Activated CD4-positive, alpha-beta T cell treated with anti-CD3 and anti-CD28 coated beads for 36 hours (primary cell): ENCODE data around the gene NINL. TPM values are rescaled to one million over a fixed set of nuclear protein-coding genes. Genes with fewer than 3 reads are reported as not detected.

Experiments
- ATAC-seq: fragments of 200-7000 bp; cut with Tn5 transposase; one replicate; pipeline ENCODE4 v1.10.0; 2021; ENCODE audit warnings: mild to moderate bottlenecking, moderate library complexity
- CTCF ChIA-PET: fragments of 350-600 bp; sonication (Branson Sonifier 250); formaldehyde crosslinking; loops from one replicate; lab custom pipeline; 2021; ENCODE audit warnings: antibody characterized with exemption; lab: Charles Lee
- POLR2A ChIA-PET: fragments of 350-600 bp; sonication (Branson Sonifier 250); formaldehyde crosslinking; loops from one replicate; lab custom pipeline; 2021; ENCODE audit warnings: antibody characterized with exemption, inconsistent platforms; lab: Charles Lee
- DNase-seq: peaks from one replicate; pipeline ENCODE4 v3.0.0-alpha.2; 2020
- H3K27ac Mint-ChIP-seq: one replicate; pipeline ENCODE4 v1.8.0; 2021; ENCODE audit warnings: mixed read lengths
- H3K27me3 Mint-ChIP-seq: one replicate; pipeline ENCODE4 v1.8.0; 2021; ENCODE audit warnings: mixed read lengths
- H3K36me3 Mint-ChIP-seq: one replicate; pipeline ENCODE4 v1.8.0; 2021; ENCODE audit warnings: low read depth, mixed read lengths
- H3K4me1 Mint-ChIP-seq: one replicate; pipeline ENCODE4 v1.8.0; 2021; ENCODE audit warnings: mixed read lengths
- H3K4me3 Mint-ChIP-seq: one replicate; pipeline ENCODE4 v1.8.0; 2021; ENCODE audit warnings: mild to moderate bottlenecking, moderate library complexity, mixed read lengths
- H3K9me3 Mint-ChIP-seq: one replicate; pipeline ENCODE4 v1.8.0; 2021; ENCODE audit warnings: low read depth, mixed read lengths
- intact Hi-C, 2 experiments: fragments of 100-400 bp; cut with DNase I in 1 of 2; cut with micrococcal nuclease in 1 of 2; formaldehyde crosslinking; loops; one replicate each; pipeline versions ENCODE4 v1.14.2 to v1.15.1; 2022 to 2024; cut with DNase I, micrococcal nuclease
- total RNA-seq, 2 experiments: library from RNA; stranded (reverse); gene quantifications; one replicate each; pipeline ENCODE4 v1.2.3, GENCODE V29; 2021

NINL gene
- total RNA-seq, 2 experiments from 2014 or later: 3.3 to 4.1 TPM

- no peaks in the 10 kb centered on the region for H3K36me3 Mint-ChIP-seq
- peaks cover 4% of the 10 kb centered on the region for H3K4me1 Mint-ChIP-seq
- DNase-seq (no peak), ATAC-seq (no peak)
- intact Hi-C loops: no loop called here
- ChIA-PET CTCF (no interaction called here), POLR2A (no interaction called here)
- no peak overlapping the region for H3K27ac Mint-ChIP-seq
- H3K9me3 Mint-ChIP-seq: no peaks in the 10 kb centered on the region
- H3K27me3 Mint-ChIP-seq: no peaks in the 10 kb centered on the region
- no peak overlapping the region for H3K4me3 Mint-ChIP-seq
These were observed 42.3 kb downstream of the NINL start for GRCh38 chr20:25543068-25543467.

GRCh38 chr20:25541676-25542075, 43.7 kb downstream of the NINL start:
- DNase-seq (no peak), ATAC-seq (no peak)
- H3K27me3 Mint-ChIP-seq: no peaks in the 10 kb centered on the region
- CTCF ChIA-PET: no interaction called here
- no peaks in the 10 kb centered on the region for H3K36me3 Mint-ChIP-seq
- H3K4me1 Mint-ChIP-seq: peaks cover 4% of the 10 kb centered on the region
- H3K9me3 Mint-ChIP-seq: no peaks in the 10 kb centered on the region
- POLR2A ChIA-PET: no interaction called here
- H3K27ac Mint-ChIP-seq: no peak overlapping the region
- no peak overlapping the region for H3K4me3 Mint-ChIP-seq
- intact Hi-C loops: no loop called here

- Mint-ChIP-seq H3K4me1 (peaks cover 4% of the 10 kb centered on the region), H3K36me3 (no peaks in the 10 kb centered on the region), H3K9me3 (no peaks in the 10 kb centered on the region), H3K4me3 (no peak overlapping the region), H3K27me3 (no peaks in the 10 kb centered on the region), H3K27ac (no peak overlapping the region)
- POLR2A ChIA-PET: no interaction called here
- intact Hi-C loops: no loop called here
- no peak for ATAC-seq
- CTCF ChIA-PET: interaction anchor here (0.7 to 0.8 kb wide), 2 partner anchors 14 to 72 kb away, joined by 3 to 4 read pairs; no protein-coding TSS in a partner anchor
- no peak for DNase-seq
These were observed 45.3 kb downstream of the NINL start for GRCh38 chr20:25539742-25540672.

- Mint-ChIP-seq H3K27me3 (no peaks in the 10 kb centered on the region), H3K4me1 (peaks cover 6% of the 10 kb centered on the region), H3K4me3 (no peak overlapping the region), H3K36me3 (no peaks in the 10 kb centered on the region), H3K27ac (no peak overlapping the region), H3K9me3 (no peaks in the 10 kb centered on the region)
- ChIA-PET CTCF (no interaction called here), POLR2A (no interaction called here)
- intact Hi-C loops: no loop called here
- no peak for ATAC-seq
- no peak for DNase-seq
These were observed 46.3 kb downstream of the NINL start for GRCh38 chr20:25538838-25539665.

- Mint-ChIP-seq H3K27me3 (no peaks in the 10 kb centered on the region), H3K4me3 (no peak overlapping the region), H3K9me3 (no peaks in the 10 kb centered on the region), H3K36me3 (no peaks in the 10 kb centered on the region), H3K4me1 (peaks cover 6% of the 10 kb centered on the region), H3K27ac (no peak overlapping the region)
- ChIA-PET POLR2A (no interaction called here), CTCF (interaction anchor here (0.5 kb wide), 1 partner anchor 10 kb away, joined by 3 read pairs; no protein-coding TSS in a partner anchor)
- ATAC-seq (no peak), DNase-seq (no peak)
- intact Hi-C loops: no loop called here
These were observed 47.4 kb downstream of the NINL start for GRCh38 chr20:25537890-25538289.

GRCh38 chr20:25535762-25536161, 49.6 kb downstream of the NINL start:
- no peak for ATAC-seq
- no peaks in the 10 kb centered on the region for H3K27me3 Mint-ChIP-seq
- intact Hi-C loops: no loop called here
- DNase-seq: no peak
- POLR2A ChIA-PET: no interaction called here
- no peak overlapping the region for H3K27ac Mint-ChIP-seq
- H3K9me3 Mint-ChIP-seq: no peaks in the 10 kb centered on the region
- CTCF ChIA-PET: no interaction called here
- peaks cover 2% of the 10 kb centered on the region for H3K36me3 Mint-ChIP-seq
- H3K4me1 Mint-ChIP-seq: peaks cover 2% of the 10 kb centered on the region
- H3K4me3 Mint-ChIP-seq: no peak overlapping the region

- Mint-ChIP-seq H3K27ac (no peak overlapping the region), H3K4me1 (peaks cover 2% of the 10 kb centered on the region), H3K27me3 (no peaks in the 10 kb centered on the region), H3K4me3 (no peak overlapping the region), H3K9me3 (peaks cover 5% of the 10 kb centered on the region), H3K36me3 (peaks cover 2% of the 10 kb centered on the region)
- ATAC-seq (no peak), DNase-seq (no peak)
- ChIA-PET POLR2A (no interaction called here), CTCF (no interaction called here)
- intact Hi-C loops: no loop called here
These were observed 50.5 kb downstream of the NINL start for GRCh38 chr20:25534845-25535244.

- Mint-ChIP-seq H3K27ac (no peak overlapping the region), H3K4me3 (no peak overlapping the region), H3K4me1 (peaks cover 2% of the 10 kb centered on the region), H3K27me3 (no peaks in the 10 kb centered on the region), H3K36me3 (peaks cover 2% of the 10 kb centered on the region), H3K9me3 (peaks cover 5% of the 10 kb centered on the region)
- CTCF ChIA-PET: no interaction called here
- ATAC-seq (no peak), DNase-seq (no peak)
- intact Hi-C loops: no loop called here
- POLR2A ChIA-PET: no interaction called here
These were observed 51.2 kb downstream of the NINL start for GRCh38 chr20:25533920-25534700.

- no peak overlapping the region for H3K4me3 Mint-ChIP-seq
- H3K36me3 Mint-ChIP-seq: peaks cover 2% of the 10 kb centered on the region
- peaks cover 2% of the 10 kb centered on the region for H3K4me1 Mint-ChIP-seq
- CTCF ChIA-PET: no interaction called here
- H3K27ac Mint-ChIP-seq: no peak overlapping the region
- H3K27me3 Mint-ChIP-seq: no peaks in the 10 kb centered on the region
- intact Hi-C loops: no loop called here
- POLR2A ChIA-PET: no interaction called here
- DNase-seq (no peak), ATAC-seq (no peak)
- peaks cover 7% of the 10 kb centered on the region for H3K9me3 Mint-ChIP-seq
These were observed 52.4 kb downstream of the NINL start for GRCh38 chr20:25532971-25533391.

GRCh38 chr20:25532015-25532751, 53.1 kb downstream of the NINL start:
- peaks cover 2% of the 10 kb centered on the region for H3K4me1 Mint-ChIP-seq
- no peak overlapping the region for H3K4me3 Mint-ChIP-seq
- ATAC-seq: no peak
- H3K36me3 Mint-ChIP-seq: peaks cover 2% of the 10 kb centered on the region
- intact Hi-C loops: no loop called here
- no peak overlapping the region for H3K27ac Mint-ChIP-seq
- POLR2A ChIA-PET: interaction anchor here (0.6 kb wide), 1 partner anchor 87 kb away, joined by 5 read pairs; no protein-coding TSS in a partner anchor
- CTCF ChIA-PET: interaction anchor here (0.7 kb wide), 1 partner anchor 149 kb away, joined by 3 read pairs; no protein-coding TSS in a partner anchor
- no peaks in the 10 kb centered on the region for H3K27me3 Mint-ChIP-seq
- no peak for DNase-seq
- H3K9me3 Mint-ChIP-seq: peaks cover 7% of the 10 kb centered on the region
